NCI-H2107 treated with DMSO at 0.1 percent for 48 hours (cell line): ENCODE results near the gene OR5B21.

Experiments used
- DNase-seq: peaks from one replicate; lab custom pipeline; 2025; ENCODE audit not compliant: unreplicated experiment; lab: John Stamatoyannopoulos, UW

OR5B21 gene

DNA sequence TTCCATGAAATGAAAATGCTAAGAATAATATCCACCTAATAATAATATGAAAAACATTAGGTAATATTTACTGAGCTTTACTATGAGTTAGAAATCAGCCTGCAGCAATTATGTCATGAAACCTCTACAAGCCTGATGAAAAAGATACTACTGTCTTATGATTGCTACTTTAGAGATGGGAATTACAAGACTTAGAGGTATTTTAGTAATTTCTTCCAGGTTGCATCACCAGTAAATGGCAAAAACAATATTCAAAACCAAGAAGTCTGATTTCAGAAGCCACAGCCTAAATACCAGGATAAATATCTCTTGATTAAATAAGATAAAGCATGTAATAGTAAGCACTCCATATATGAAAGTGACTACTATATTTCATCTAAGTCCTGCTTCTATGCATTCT lies 13.8 kb downstream of the OR5B21 start:
- DNase-seq: no peak

- no peak for DNase-seq
Measured at GRCh38 chr11:58493676-58494075, 14.2 kb downstream of the OR5B21 start.

- DNase-seq: no peak
Measured at GRCh38 chr11:58490827-58491226, 17.1 kb downstream of the OR5B21 start.

- no peak for DNase-seq
Measured at GRCh38 chr11:58487170-58487569, 20.7 kb downstream of the OR5B21 start.

- no peak for DNase-seq
Measured at GRCh38 chr11:58485961-58486360, 21.9 kb downstream of the OR5B21 start.

GRCh38 chr11:58471892-58472291 lies 36.0 kb downstream of the OR5B21 start:
- DNase-seq: no peak

DNA sequence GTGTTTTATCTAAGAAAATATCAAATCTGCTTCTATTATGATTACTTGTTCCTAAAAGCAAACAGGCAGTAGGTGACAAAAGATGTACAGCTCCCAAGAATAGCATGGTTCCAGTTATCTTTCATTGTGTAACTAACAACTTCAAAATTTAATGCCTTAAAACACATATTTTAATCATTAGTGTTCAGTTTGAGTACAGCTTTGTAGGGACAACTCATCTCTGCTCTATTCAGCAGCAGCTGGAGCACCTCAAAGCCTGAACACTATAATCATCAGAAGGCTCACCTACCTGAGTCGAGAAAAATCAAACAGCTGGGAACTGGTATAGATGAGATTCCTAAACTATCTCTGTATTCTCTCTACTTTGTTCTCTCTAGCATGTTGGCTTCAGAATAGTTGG lies 41.6 kb downstream of the OR5B21 start:
- no peak for DNase-seq

DNA sequence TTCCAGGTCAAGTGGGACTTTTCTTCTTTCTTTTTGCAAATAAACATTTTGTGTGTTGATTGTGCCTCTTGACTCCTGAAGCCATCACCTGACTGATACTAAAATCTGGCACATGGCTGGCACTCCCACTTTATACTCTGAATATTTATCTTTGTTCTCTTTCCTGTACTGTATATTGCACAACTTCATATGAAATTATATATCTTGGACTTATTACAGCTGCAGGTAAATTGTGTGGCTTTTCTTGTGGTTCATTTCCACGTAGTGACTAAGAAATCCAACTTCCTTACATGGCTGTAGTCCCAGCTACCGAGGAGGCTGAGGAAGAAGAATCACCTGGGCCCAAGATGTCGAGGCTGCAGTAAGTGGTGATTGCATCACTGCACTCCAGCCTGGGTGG lies 42.2 kb downstream of the OR5B21 start:
- DNase-seq: no peak
